Measurements from ENCODE around the gene MRPL30. TPM values are rescaled to one million over a fixed set of nuclear protein-coding genes. Genes with fewer than 3 reads are reported as not detected.
"Not testable (repeated sequence)": the region's sequence is repeated elsewhere in the genome, so short reads cannot be mapped to it uniquely, and the experiment has no call there.

Gene MRPL30
- polyA plus RNA-seq, 1 donor (not counting 4 experiments of a cell fraction or from before 2014, with no cell fraction given) = 45.2 TPM

- H3K9me3 ChIP-seq (ENCODE audit: control insufficient read depth, low read depth, low read length) = no peaks in the 10 kb centered on the region
- H3K79me2 ChIP-seq (ENCODE audit: control insufficient read depth, insufficient read depth, low read length) = peaks cover 44% of the 10 kb centered on the region
- DNase-seq (ENCODE audit: low read depth, low spot score) (no peak), FAIRE-seq (no peak)
- H3K4me2 ChIP-seq (ENCODE audit: control insufficient read depth, extremely low read depth, insufficient read depth, low read depth, low read length) = no peak overlapping the region
- no peak overlapping the region for H2AFZ ChIP-seq (ENCODE audit: control insufficient read depth, low read length)
- TF ChIP-seq EZH2 (IDR thresholded peaks at IDR 0.05; ENCODE audit: low read length) (no peak), CTCF (optimal IDR thresholded peaks at IDR 0.05 in 1 of 3, IDR thresholded peaks at IDR 0.05 in 1 of 3, conservative IDR thresholded peaks at IDR 0.05 in 1 of 3; ENCODE audit: extremely low read depth in 1 of 3, insufficient read depth in 2 of 3, low read length in 3 of 3) (peak in 1 of 3 experiments; percentile 4)
- H3K27ac ChIP-seq (ENCODE audit: control insufficient read depth, insufficient read depth, low read length) = no peak overlapping the region
- no peak overlapping the region for H3K4me3 ChIP-seq (ENCODE audit: control insufficient read depth in 2 of 3, extremely low read depth in 1 of 3, insufficient read depth in 2 of 3, low read depth in 1 of 3, low read length in 3 of 3)
- H3K4me1 ChIP-seq (ENCODE audit: control insufficient read depth, extremely low read depth, insufficient read depth, low read length) = no peaks in the 10 kb centered on the region
- peaks cover 8 to 9% of the 10 kb centered on the region in 2 experiments for H3K36me3 ChIP-seq (ENCODE audit: control insufficient read depth in 2 of 2, extremely low read depth in 1 of 2, insufficient read depth in 2 of 2, low read length in 2 of 2)
- dilution Hi-C loops (cut with MboI; ENCODE audit: extremely low pct_ligation_motif_present, low sequenced_read_pairs) = no loop called here
- no peaks in the 10 kb centered on the region for H3K27me3 ChIP-seq (ENCODE audit: control insufficient read depth, extremely low read depth, insufficient read depth, low read length)
- no peak overlapping the region for H3K9ac ChIP-seq (ENCODE audit: control insufficient read depth, extremely low read depth, insufficient read depth, low read length)
- no peaks in the 10 kb centered on the region for H3K9me1 ChIP-seq (ENCODE audit: control insufficient read depth, extremely low read depth, insufficient read depth, low read length)
- H4K20me1 ChIP-seq (ENCODE audit: control insufficient read depth, extremely low read depth, insufficient read depth, low read length) = peaks cover 4% of the 10 kb centered on the region
These were observed 9.6 kb downstream of the MRPL30 start for GRCh38 chr2:99190548-99190947.

DNA sequence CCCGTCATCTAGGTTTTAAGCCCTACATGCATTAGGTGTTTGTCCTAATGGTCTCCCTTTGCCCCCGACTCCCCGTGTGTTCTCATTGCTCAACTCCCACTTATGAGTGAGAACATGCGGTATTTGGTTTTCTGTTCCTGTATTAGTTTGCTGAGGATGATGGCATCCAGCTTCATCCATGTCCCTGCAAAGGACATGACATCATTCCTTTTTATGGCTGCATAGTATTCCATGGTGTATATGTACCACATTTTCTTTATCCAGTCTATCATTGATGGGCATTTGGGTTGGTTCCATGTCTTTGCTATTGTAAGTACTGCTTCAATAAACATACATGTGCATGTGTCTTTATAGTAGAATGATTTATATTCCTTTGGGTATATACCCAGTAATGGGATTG lies 11.4 kb downstream of the MRPL30 start:
- H3K4me1 ChIP-seq (ENCODE audit: control insufficient read depth, extremely low read depth, insufficient read depth, low read length); DNase-seq (ENCODE audit: low read depth, low spot score); H2AFZ ChIP-seq (ENCODE audit: control insufficient read depth, low read length); H3K4me3 ChIP-seq (ENCODE audit: control insufficient read depth in 2 of 3, extremely low read depth in 1 of 3, insufficient read depth in 2 of 3, low read depth in 1 of 3, low read length in 3 of 3); H3K9me1 ChIP-seq (ENCODE audit: control insufficient read depth, extremely low read depth, insufficient read depth, low read length); H3K9me3 ChIP-seq (ENCODE audit: control insufficient read depth, low read depth, low read length); H3K4me2 ChIP-seq (ENCODE audit: control insufficient read depth, extremely low read depth, insufficient read depth, low read depth, low read length); H3K36me3 ChIP-seq (ENCODE audit: control insufficient read depth in 2 of 2, extremely low read depth in 1 of 2, insufficient read depth in 2 of 2, low read length in 2 of 2); H4K20me1 ChIP-seq (ENCODE audit: control insufficient read depth, extremely low read depth, insufficient read depth, low read length); H3K27me3 ChIP-seq (ENCODE audit: control insufficient read depth, extremely low read depth, insufficient read depth, low read length); H3K27ac ChIP-seq (ENCODE audit: control insufficient read depth, insufficient read depth, low read length); H3K9ac ChIP-seq (ENCODE audit: control insufficient read depth, extremely low read depth, insufficient read depth, low read length); dilution Hi-C loops (cut with MboI; ENCODE audit: extremely low pct_ligation_motif_present, low sequenced_read_pairs); FAIRE-seq: not testable (repeated sequence)
- H3K79me2 ChIP-seq (ENCODE audit: control insufficient read depth, insufficient read depth, low read length) = peaks cover 28% of the 10 kb centered on the region

DNA sequence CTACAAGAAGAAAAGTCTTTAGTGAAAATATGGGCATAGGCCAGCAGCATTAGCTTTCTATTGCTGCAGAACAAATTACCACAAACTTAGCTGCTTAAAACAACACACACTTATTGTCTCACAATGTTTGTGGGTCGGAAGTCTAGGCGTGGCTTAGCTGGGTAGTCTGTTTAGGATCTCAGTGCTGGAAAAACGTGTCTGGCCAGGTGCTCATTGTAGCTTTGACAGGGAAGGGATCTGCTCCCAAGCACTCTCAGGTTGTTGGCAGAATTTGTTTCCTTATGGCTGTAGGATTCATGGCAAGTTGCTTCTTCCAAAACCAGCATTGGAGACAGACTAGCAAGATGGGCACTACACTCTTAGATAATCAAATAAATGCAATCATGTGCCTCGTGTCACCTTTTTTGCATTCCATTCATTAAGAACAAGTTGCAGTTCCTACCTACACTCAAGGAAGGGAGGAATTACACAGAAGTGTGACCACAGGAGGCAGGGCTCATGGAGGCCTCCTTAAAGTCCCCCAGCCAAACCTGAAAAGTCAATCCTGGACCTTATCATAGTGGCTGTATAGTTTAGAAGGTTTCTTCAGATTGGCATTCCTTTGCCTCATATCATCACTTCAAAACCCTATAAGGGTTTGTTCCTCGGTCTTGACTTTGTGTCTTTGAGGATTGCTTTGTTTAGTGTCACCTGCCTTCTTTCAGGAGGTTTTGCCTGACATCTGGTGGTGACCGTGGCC lies 17.3 kb downstream of the MRPL30 start:
- H3K4me3 ChIP-seq (ENCODE audit: control insufficient read depth in 2 of 3, extremely low read depth in 1 of 3, insufficient read depth in 2 of 3, low read depth in 1 of 3, low read length in 3 of 3) = no peak overlapping the region
- no peak overlapping the region for H3K27ac ChIP-seq (ENCODE audit: control insufficient read depth, insufficient read depth, low read length)
- no peak overlapping the region for H3K4me2 ChIP-seq (ENCODE audit: control insufficient read depth, extremely low read depth, insufficient read depth, low read depth, low read length)
- H3K27me3 ChIP-seq (ENCODE audit: control insufficient read depth, extremely low read depth, insufficient read depth, low read length) = no peaks in the 10 kb centered on the region
- no peaks in the 10 kb centered on the region for H3K9me1 ChIP-seq (ENCODE audit: control insufficient read depth, extremely low read depth, insufficient read depth, low read length)
- TF ChIP-seq CTCF (optimal IDR thresholded peaks at IDR 0.05 in 1 of 3, IDR thresholded peaks at IDR 0.05 in 1 of 3, conservative IDR thresholded peaks at IDR 0.05 in 1 of 3; ENCODE audit: extremely low read depth in 1 of 3, insufficient read depth in 2 of 3, low read length in 3 of 3) (no peak), EZH2 (IDR thresholded peaks at IDR 0.05; ENCODE audit: low read length) (no peak)
- no peak overlapping the region for H3K9ac ChIP-seq (ENCODE audit: control insufficient read depth, extremely low read depth, insufficient read depth, low read length)
- DNase-seq (ENCODE audit: low read depth, low spot score) (no peak), FAIRE-seq (no peak)
- no peaks in the 10 kb centered on the region for H3K79me2 ChIP-seq (ENCODE audit: control insufficient read depth, insufficient read depth, low read length)
- H2AFZ ChIP-seq (ENCODE audit: control insufficient read depth, low read length) = no peak overlapping the region
- dilution Hi-C loops (cut with MboI; ENCODE audit: extremely low pct_ligation_motif_present, low sequenced_read_pairs) = no loop called here
- peaks cover 5 to 6% of the 10 kb centered on the region in 2 experiments for H3K36me3 ChIP-seq (ENCODE audit: control insufficient read depth in 2 of 2, extremely low read depth in 1 of 2, insufficient read depth in 2 of 2, low read length in 2 of 2)
- no peaks in the 10 kb centered on the region for H3K9me3 ChIP-seq (ENCODE audit: control insufficient read depth, low read depth, low read length)
- no peaks in the 10 kb centered on the region for H4K20me1 ChIP-seq (ENCODE audit: control insufficient read depth, extremely low read depth, insufficient read depth, low read length)
- H3K4me1 ChIP-seq (ENCODE audit: control insufficient read depth, extremely low read depth, insufficient read depth, low read length) = no peaks in the 10 kb centered on the region
